B cell (primary cell): ENCODE data around the gene SRRM3. TPM values are rescaled to one million over a fixed set of nuclear protein-coding genes. Genes with fewer than 3 reads are reported as not detected.

Experiments
- ATAC-seq: fragments of 200-7000 bp; cut with Tn5 transposase; one replicate; pipeline ENCODE4 v1.10.0; 2021; ENCODE audit warnings: low read depth, mild to moderate bottlenecking, moderate number of reproducible peaks, moderate library complexity
- CTCF ChIA-PET: fragments of 350-600 bp; sonication (Branson Sonifier 250); formaldehyde crosslinking; loops from one replicate; lab custom pipeline; 2021; ENCODE audit warnings: antibody characterized with exemption, inconsistent platforms; lab: Charles Lee
- POLR2A ChIA-PET: fragments of 350-600 bp; sonication (Branson Sonifier 250); formaldehyde crosslinking; loops from one replicate; lab custom pipeline; 2021; ENCODE audit warnings: antibody characterized with exemption; lab: Charles Lee
- DNase-seq: peaks from one replicate; pipeline ENCODE4 v3.0.0; 2013
- H2AFZ ChIP-seq: 2 replicates; pipeline ENCODE4 v1.6.1; 2012; ENCODE audit warnings: mild to moderate bottlenecking, low read depth, low read length; ENCODE audit not compliant: insufficient read depth, poor library complexity, severe bottlenecking
- H3K27ac ChIP-seq, 2 donors: 1 replicate in 1 of 2; 2 replicates in 1 of 2; pipeline ENCODE4 v1.5.1; 2012 to 2013; ENCODE audit warnings: low read length in 2 of 2, mild to moderate bottlenecking in 2 of 2, moderate library complexity in 1 of 2
- H3K27me3 ChIP-seq, 4 experiments: fragments of 200-600 bp in 1 of 4; sonication (generic) in 1 of 4; replicated peaks in 1 of 4; 1 replicate in 2 of 4; 2 replicates in 2 of 4; pipeline versions ENCODE4 v1.6.1 to v1.7.0; 2013 to 2016; ENCODE audit warnings: low read length in 3 of 4, mild to moderate bottlenecking in 2 of 4, mixed read lengths in 1 of 4, moderate library complexity in 1 of 4; ENCODE audit not compliant: insufficient read depth in 4 of 4, control insufficient read depth in 3 of 4; ENCODE audit errors: control extremely low read depth in 1 of 4
- H3K36me3 ChIP-seq, 2 experiments: replicated peaks in 1 of 2; 1 replicate in 1 of 2; 2 replicates in 1 of 2; pipeline versions ENCODE4 v1.6.1 to v1.7.1; 2013; ENCODE audit warnings: low read length in 1 of 2; ENCODE audit not compliant: insufficient read depth in 2 of 2, control insufficient read depth in 1 of 2; ENCODE audit errors: control extremely low read depth in 1 of 2, extremely low read depth in 1 of 2
- H3K4me1 ChIP-seq, 2 donors: fragments of 200-600 bp in 1 of 2; sonication (generic) in 1 of 2; 1 replicate in 1 of 2; 2 replicates in 1 of 2; pipeline versions ENCODE4 v1.5.1 to v1.6.1; 2013 to 2017; ENCODE audit warnings: low read length in 2 of 2; ENCODE audit not compliant: control insufficient read depth in 2 of 2, insufficient read depth in 2 of 2
- H3K4me2 ChIP-seq: replicated peaks from 2 replicates; pipeline ENCODE3; 2012; ENCODE audit warnings: mild to moderate bottlenecking, low read depth, low read length; ENCODE audit not compliant: poor library complexity, severe bottlenecking
- H3K4me3 ChIP-seq, 5 experiments: fragments of 200-600 bp in 1 of 5; sonication (generic) in 1 of 5; 1 replicate in 3 of 5; 2 replicates in 2 of 5; pipeline versions ENCODE4 v1.5.1 to v1.7.0; 2011 to 2016; ENCODE audit warnings: low read length in 4 of 5, mild to moderate bottlenecking in 4 of 5, low read depth in 2 of 5, control low read depth in 1 of 5, moderate library complexity in 1 of 5; ENCODE audit not compliant: insufficient read depth in 1 of 5; ENCODE audit errors: control extremely low read depth in 1 of 5, extremely low read depth in 1 of 5
- H3K79me2 ChIP-seq: fragments of 200-600 bp; sonication (generic); one replicate; pipeline ENCODE4 v1.6.0; 2016; ENCODE audit warnings: low read length; ENCODE audit not compliant: control insufficient read depth, insufficient read depth
- H3K9ac ChIP-seq: fragments of 200-600 bp; sonication (generic); 2 replicates; pipeline ENCODE4 v1.6.1; 2017; ENCODE audit warnings: mild to moderate bottlenecking, low read length, moderate library complexity
- H3K9me3 ChIP-seq, 3 donors: one replicate each; pipeline versions ENCODE4 v1.6.1 to v1.7.1; 2013; ENCODE audit warnings: low read length in 2 of 3; ENCODE audit not compliant: control insufficient read depth in 2 of 3, insufficient read depth in 1 of 3; ENCODE audit errors: control extremely low read depth in 1 of 3
- H4K20me1 ChIP-seq: 2 replicates; pipeline ENCODE4 v1.6.0; 2012; ENCODE audit warnings: mild to moderate bottlenecking, low read length; ENCODE audit not compliant: insufficient read depth, control insufficient read depth, poor library complexity, severe bottlenecking
- H3K27ac Mint-ChIP-seq: one replicate; pipeline ENCODE4 v1.8.0; 2021; ENCODE audit warnings: mixed read lengths
- H3K27me3 Mint-ChIP-seq: one replicate; pipeline ENCODE4 v1.8.0; 2021; ENCODE audit warnings: mixed read lengths
- H3K4me1 Mint-ChIP-seq: one replicate; pipeline ENCODE4 v1.8.0; 2021; ENCODE audit warnings: mixed read lengths
- H3K4me3 Mint-ChIP-seq: one replicate; pipeline ENCODE4 v1.8.0; 2021; ENCODE audit warnings: mixed read lengths
- H3K9me3 Mint-ChIP-seq: one replicate; pipeline ENCODE4 v1.8.0; 2022; ENCODE audit warnings: mixed read lengths; ENCODE audit not compliant: insufficient read depth
- EZH2 ChIP-seq: IDR thresholded peaks from 2 replicates; pipeline ENCODE4 v1.6.1; 2012; ENCODE audit warnings: borderline replicate concordance, low read depth, mild to moderate bottlenecking, moderate library complexity, low read length; ENCODE audit not compliant: insufficient read depth, poor library complexity, severe bottlenecking
- WGBS: methylation state at CpG from one replicate; pipeline ENCODE4 v1.1.5; 2013; ENCODE audit warnings: missing lambda C conversion rate; ENCODE audit not compliant: insufficient coverage; 5-methylcytosine and 5-hydroxymethylcytosine counted together
- intact Hi-C: fragments of 100-400 bp; cut with micrococcal nuclease; formaldehyde crosslinking; loops from one replicate; pipeline ENCODE4 v1.10.0; 2022
- polyA plus RNA-seq: library from polyadenylated mRNA; depleted of rRNA; stranded (reverse); fragments of >200 nt; gene quantifications from 2 replicates; pipeline ENCODE4 v1.2.3, GENCODE V29; 2012
- total RNA-seq, 2 donors: library from RNA; stranded (reverse); fragments of 120-200 nt in 1 of 2; gene quantifications; 1 replicate in 1 of 2; 2 replicates in 1 of 2; pipeline versions ENCODE4 v1.2.3 to v1.2.4, GENCODE V29; 2013 to 2022
- TF ChIP-seq, protein P1 (sequence below): fragments of 200-600 bp; IDR thresholded peaks from one replicate; pipeline ENCODE4 v1.8.0; 2022; ENCODE audit warnings: antibody characterized with exemption, mild to moderate bottlenecking

SRRM3 gene
- total and polyA plus RNA-seq, 2 donors (not counting 1 experiment from before 2014, with no cell fraction given), result not detected

DNA sequence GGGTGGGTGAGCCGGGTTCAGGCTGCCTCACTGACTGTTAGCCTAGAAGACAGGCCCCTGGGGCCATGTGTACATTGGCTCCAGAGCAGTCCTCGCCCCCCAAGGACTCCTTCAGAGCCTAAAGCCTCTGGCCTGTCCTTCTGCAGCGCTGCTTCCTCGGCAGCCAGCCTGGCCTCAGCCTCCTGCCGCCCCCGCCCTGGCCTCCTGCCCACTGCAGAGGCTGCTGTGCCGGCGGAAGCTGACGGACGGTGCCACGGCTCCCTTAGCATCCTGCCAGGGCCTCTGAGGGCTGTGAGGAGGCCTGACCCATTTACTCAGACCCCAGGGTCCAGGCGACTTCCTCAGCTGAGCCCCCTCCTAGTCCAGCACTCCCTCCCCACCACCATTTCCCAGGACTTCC, 4.9 kb downstream of the SRRM3 start:
- no peak for TF ChIP-seq EZH2
- TF ChIP-seq, protein P1, sequence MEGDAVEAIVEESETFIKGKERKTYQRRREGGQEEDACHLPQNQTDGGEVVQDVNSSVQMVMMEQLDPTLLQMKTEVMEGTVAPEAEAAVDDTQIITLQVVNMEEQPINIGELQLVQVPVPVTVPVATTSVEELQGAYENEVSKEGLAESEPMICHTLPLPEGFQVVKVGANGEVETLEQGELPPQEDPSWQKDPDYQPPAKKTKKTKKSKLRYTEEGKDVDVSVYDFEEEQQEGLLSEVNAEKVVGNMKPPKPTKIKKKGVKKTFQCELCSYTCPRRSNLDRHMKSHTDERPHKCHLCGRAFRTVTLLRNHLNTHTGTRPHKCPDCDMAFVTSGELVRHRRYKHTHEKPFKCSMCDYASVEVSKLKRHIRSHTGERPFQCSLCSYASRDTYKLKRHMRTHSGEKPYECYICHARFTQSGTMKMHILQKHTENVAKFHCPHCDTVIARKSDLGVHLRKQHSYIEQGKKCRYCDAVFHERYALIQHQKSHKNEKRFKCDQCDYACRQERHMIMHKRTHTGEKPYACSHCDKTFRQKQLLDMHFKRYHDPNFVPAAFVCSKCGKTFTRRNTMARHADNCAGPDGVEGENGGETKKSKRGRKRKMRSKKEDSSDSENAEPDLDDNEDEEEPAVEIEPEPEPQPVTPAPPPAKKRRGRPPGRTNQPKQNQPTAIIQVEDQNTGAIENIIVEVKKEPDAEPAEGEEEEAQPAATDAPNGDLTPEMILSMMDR, result no peak
- no peak for ATAC-seq
- Mint-ChIP-seq H3K27ac (no peak overlapping the region), H3K9me3 (no peaks in the 10 kb centered on the region), H3K27me3 (peaks cover 25% of the 10 kb centered on the region), H3K4me3 (no peak overlapping the region), H3K4me1 (peaks cover 2% of the 10 kb centered on the region)
- Histone ChIP-seq H3K4me2 (no peak overlapping the region), H3K4me1 (peaks cover 0 to 6% of the 10 kb centered on the region in 2 donors), H3K79me2 (no peaks in the 10 kb centered on the region), H3K36me3 (no peaks in the 10 kb centered on the region), H3K27ac (no peak overlapping the region), H3K27me3 (peaks cover 0 to 19% (median 3%) of the 10 kb centered on the region in 4 experiments), H3K9ac (no peak overlapping the region), H2AFZ (no peak overlapping the region), H3K9me3 (peaks cover 0 to 13% (median 0%) of the 10 kb centered on the region in 3 donors), H3K4me3 (no peak overlapping the region), H4K20me1 (no peaks in the 10 kb centered on the region)
- POLR2A ChIA-PET, result no interaction called here
- intact Hi-C loops, result no loop called here
- DNase-seq, result no peak
- WGBS, result 72% methylated on average over 11 of the region's 12 CpGs
- CTCF ChIA-PET, result interaction anchor here (0.5 kb wide), 1 partner anchor 493 kb away, joined by 4 read pairs; no protein-coding TSS in a partner anchor

DNA sequence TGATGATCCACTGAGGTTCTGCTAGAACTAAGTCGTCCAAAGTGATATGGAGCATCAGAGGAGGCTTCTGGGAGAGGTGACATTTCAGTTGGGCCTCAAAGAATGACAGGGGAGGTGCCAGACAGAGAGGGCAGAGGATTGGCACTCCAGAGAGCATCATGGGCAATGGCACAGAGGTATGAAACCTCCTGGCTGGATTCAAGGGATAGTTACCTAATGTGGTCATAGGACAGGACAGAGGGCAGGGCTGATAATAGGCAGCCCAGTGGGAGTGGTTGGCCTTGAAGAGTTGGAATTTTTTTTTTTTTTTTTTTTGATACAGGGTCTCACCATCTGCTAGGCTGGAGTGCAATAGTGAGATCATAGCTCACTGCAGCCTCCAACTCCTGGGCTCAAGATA, 7.6 kb downstream of the SRRM3 start:
- H3K4me1 ChIP-seq, result no peaks in the 10 kb centered on the region
- H3K79me2 ChIP-seq, result no peaks in the 10 kb centered on the region
- ChIA-PET POLR2A (interaction anchor here (0.7 kb wide), 1 partner anchor 41 kb away, joined by 6 read pairs; no protein-coding TSS in a partner anchor), CTCF (no interaction called here)
- H4K20me1 ChIP-seq, result no peaks in the 10 kb centered on the region
- no peak overlapping the region for H2AFZ ChIP-seq
- H3K4me1 Mint-ChIP-seq, result no peaks in the 10 kb centered on the region
- H3K4me2 ChIP-seq, result no peak overlapping the region
- H3K4me3 Mint-ChIP-seq, result no peak overlapping the region
- H3K27me3 Mint-ChIP-seq, result peaks cover 26% of the 10 kb centered on the region
- DNase-seq, result no peak
- no peak overlapping the region for H3K9ac ChIP-seq
- intact Hi-C loops, result no loop called here
- no peak overlapping the region for H3K27ac ChIP-seq
- H3K36me3 ChIP-seq, result no peaks in the 10 kb centered on the region
- peaks cover 0 to 7% (median 0%) of the 10 kb centered on the region in 4 experiments for H3K27me3 ChIP-seq
- no peak overlapping the region for H3K4me3 ChIP-seq
- H3K9me3 Mint-ChIP-seq, result no peaks in the 10 kb centered on the region
- no peak overlapping the region for H3K27ac Mint-ChIP-seq
- WGBS, result 60% methylated on average over 1 of the region's 1 CpG
- no peaks in the 10 kb centered on the region for H3K9me3 ChIP-seq
- ATAC-seq, result no peak
- no peak for TF ChIP-seq EZH2
- TF ChIP-seq, protein P1, result no peak
